GM18867 (cell line): Measurements from ENCODE around the gene ATP2A2.

Source experiments
- ATAC-seq: cut with Tn5 transposase; IDR thresholded peaks from one replicate; pipeline ENCODE4 v1.9.1; 2021; ENCODE audit warnings: mild to moderate bottlenecking, moderate library complexity; ENCODE audit not compliant: unreplicated experiment

The ATP2A2 gene

GRCh38 chr12:110258466-110258865 lies 22.6 kb upstream of the ATP2A2 start:
- ATAC-seq = no peak

- ATAC-seq = no peak
Observed at GRCh38 chr12:110262442-110263388, 18.3 kb upstream of the ATP2A2 start.

DNA sequence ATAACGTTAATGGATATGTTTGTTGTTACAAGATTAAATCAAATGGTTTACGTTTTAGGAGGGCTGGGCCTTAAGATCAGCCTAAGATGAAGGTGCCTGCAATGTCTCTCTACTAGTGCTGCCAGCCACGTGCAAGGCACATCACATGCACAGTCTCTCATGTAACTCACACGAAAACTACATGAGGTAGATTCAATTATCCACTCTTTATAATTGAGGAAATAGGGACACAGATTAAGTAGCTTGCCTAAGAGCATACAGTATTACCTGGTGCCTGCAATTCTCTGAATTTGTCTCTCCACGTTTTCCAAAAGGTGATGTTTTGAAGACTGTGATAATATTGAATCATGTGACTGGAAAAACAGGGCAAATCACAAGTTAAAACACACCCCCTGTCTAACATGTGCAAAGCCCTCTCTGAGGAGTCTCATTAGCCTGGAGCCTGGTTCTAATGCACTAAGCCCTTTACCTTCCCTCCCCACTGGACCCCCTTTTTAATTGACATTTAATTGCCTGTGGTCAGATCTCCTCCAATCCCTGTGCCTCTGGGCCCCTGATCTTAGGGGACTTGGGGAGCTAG lies 14.6 kb upstream of the ATP2A2 start:
- no peak for ATAC-seq

DNA sequence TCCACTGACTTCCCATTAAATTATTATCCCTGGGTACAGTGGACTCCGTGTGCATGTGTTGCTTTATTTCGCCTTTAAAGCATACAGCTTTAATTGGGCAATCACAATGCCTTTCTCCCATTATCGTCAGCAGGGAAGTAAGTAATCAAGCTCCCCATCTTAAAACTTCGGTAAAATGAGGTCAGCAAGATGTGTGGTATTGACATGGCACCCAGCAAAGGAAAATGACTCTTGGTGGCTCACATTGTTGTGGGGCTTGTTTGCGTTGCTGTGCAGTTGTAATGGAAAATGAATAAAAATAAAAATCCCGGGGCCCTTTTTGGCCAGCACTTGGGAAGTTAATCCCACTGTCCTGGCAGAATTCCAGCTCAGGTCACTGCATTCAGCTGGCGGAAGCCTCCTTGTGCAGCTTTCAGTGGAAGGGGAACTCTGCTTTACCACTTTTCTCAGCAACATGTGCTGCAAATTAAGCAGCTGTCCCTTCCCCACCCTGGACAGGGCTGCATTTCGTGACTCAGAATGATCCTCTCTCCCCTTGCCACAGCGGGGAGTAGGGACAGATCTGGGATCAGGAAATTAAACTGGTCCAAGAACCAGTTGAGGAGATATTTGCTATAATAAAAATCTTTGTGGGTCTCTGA lies 13.9 kb upstream of the ATP2A2 start:
- ATAC-seq = no peak

DNA sequence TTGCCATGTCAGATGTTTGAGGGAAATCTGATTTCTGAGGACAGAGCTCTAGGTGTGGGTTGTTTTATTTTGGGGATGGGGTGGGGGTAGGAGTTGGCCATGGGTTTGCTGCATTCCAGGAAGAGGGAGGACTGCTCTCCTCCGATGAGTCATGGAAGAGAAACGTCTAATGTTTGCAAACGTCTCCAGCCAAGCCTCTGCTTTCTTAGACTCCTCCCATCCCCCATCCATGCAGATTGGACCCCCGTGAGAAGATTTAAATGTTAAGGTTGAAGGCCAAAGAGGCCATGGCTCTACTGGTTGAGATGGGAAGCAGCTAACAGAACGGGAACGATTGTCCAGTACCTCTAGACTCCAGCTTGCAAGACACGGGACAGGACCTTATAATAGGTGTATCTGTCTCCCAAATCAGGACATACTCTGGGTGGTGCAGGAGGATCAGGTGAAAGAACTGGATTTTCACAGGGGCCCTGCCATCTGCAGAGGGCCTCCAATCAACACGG lies 11.4 kb upstream of the ATP2A2 start:
- no peak for ATAC-seq

DNA sequence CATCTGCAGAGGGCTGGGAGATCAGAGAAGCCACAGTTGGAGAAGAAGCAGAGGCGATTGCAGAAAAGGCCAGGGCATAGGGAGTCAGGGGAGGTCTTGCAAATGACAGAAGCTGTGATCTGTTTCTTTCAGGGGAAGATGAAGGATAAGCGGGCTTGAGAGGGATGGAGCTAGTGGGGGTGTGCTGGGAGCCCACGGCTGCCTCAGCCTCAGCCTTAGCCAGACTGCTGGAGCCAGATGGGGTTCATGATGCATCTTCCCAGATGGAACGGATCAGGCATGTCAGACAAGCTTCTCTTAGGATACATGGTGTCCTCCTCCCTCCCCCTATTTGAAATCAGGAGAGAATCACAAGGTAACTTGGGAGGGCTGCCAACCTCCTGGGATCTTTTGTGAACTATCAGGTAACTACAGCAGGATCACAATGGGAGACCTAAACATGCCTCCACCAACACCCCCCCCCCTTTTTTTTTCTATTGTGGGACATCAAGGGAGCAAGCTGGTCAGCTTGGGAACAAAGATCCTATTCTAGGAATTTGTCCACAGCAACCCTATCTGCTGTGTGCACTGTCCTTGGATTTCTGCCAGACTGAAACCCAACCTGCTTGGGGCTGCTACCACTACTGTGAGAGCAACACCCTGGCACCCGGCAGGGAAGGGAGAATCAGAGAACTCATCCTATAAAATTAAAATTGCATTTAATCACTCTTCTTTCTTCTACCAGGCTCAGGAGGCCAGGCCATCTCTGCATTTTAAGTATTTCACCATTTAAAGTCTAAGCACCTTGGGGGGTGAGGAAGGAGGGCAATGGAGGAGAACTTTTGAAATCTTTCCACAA lies 10.7 kb upstream of the ATP2A2 start:
- ATAC-seq = no peak

DNA sequence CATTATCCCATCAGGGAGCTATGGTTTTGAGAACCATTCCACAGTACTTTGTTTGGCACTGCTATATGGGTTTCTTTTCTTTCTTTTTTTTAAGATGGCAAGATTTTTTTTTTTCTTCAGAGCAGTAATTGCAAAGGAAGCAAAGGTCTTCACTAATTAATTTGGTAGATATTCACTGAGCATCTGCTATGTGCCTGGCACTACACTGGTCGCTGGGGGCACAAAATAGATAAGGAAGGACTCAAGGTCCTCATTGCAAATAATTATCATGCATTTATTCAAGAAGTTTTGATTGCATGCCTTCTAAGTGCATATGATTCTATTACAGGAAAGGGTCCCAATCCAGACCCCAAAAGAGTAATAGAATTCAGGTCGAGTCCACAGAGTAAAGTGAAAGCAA lies 10.0 kb upstream of the ATP2A2 start:
- no peak for ATAC-seq

GRCh38 chr12:110277530-110278254 lies 3.4 kb upstream of the ATP2A2 start:
- no peak for ATAC-seq

- ATAC-seq = no peak
Observed at GRCh38 chr12:110278255-110278536, 2.9 kb upstream of the ATP2A2 start.

DNA sequence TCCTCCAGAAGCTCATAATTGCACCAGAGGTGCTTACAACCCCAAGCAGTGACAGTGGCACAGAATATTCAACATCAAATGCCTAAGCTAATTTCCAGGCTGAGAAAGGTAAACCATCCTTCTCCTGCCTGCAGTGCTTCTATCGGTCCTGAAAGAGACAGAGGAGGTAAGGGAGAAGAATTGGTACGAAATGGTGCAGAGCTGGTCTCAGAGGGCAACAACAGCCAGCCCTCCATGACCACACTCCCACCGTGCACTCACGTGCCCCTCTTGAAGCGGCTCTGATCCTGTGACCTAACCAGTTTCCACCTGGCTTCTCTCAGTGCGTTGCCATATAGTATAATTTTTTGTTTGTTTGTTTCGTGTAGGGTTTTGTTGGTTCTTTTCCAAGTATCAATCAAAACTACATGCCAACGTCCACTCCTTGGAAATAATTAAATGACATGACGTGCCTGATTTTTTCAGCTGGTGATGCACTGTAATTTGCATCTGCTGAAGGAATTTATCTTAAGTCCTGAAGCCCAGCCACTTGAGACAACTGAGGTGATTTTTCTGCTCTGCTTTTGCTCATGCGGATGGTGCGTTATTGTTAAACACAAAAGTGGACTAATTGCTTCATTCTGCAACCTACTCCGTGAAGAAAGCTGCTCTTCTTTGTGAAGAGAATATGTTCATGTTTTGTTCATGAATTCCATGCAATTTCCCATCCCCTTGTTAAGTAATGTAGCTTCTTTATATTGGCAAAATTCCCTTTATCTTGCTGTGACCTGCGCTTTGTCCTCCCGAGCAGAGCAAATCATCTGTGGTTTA lies 1.3 kb upstream of the ATP2A2 start:
- no peak for ATAC-seq

DNA sequence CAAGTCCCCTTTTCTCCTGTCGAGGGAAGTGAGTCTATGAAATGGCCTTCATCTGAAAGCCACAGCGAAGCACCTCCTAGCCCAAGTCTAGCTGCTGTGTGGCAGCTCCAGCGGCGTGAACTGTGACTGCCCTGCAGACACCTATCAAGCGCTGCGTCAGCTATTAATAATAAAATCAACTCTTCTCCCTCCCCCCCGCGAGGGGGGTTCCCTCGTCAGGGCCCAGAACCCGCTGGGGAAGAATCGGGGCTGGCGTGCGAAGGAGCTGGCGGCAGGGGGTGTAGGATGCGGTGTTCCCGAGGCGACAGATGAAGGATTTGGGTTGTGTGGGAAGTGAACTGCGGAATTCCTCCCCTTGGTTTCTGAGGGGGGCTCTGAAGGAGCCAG lies 662 bp upstream of the ATP2A2 start:
- ATAC-seq = peak; percentile 7

- ATAC-seq = peak; percentile 35
Observed at GRCh38 chr12:110281549-110282299, 677 bp downstream of the ATP2A2 start.

DNA sequence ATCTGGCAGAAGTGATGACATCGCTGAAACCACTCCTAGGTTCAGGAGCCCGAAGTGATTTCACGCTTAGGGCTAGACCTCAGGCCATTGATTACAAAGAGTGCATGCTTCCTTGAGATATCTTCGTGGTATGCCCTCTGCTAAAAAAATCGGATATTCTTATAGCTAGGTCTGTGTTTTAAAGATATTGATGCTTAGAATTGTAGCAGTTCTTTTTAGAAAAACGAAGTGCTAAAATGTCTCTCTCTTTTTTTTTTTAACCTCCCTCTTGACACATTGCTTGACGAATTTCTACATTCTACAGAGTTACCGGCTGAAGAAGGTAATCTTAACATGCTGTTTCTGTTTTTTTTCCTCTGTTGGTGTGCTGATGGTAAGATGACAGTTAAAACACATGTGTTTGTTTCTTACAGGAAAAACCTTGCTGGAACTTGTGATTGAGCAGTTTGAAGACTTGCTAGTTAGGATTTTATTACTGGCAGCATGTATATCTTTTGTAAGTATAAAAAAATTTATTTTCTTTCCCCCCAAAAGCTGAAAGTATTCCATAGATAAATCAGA lies 1.3 kb downstream of the ATP2A2 start:
- ATAC-seq = peak; percentile 3

DNA sequence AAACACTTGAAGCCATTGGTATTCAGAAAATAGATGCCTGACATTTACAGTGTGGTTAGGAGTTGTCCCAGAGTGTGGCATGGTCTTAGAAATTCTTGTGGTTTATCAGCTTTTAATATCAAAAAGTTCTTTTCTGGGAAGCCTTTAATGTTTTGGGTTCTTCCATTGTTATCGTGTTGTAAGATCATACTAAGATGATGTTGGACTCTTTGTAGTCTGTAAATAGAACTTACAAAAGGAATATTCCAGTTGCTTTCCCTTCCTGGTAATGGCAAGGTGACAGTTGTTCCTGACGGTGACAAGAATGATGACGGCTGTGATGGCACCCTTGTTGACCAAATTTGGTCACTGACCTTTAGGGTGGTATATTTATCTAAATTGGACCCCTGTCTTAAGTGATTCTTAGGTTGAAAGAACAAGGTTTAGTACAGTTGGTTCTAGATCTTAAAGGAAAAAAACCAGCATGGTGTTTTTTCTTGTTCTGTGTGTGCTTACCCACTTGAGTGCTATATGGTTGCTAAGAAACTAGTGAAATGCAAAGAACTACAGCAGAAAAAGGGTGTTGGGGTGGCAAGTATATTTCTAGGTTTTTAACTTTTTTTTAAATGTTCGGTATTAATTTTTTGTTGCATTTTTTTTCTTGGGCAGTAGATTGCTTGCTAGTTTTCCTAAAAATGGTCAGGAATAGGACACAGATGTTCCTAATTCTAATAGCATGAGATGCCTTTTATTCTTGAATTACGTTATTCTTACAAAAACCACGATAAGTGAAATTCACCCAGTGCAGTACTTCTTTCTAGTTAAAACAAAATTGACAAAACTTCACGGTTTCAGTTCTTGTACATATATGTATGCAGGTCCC lies 2.1 kb downstream of the ATP2A2 start:
- no peak for ATAC-seq

DNA sequence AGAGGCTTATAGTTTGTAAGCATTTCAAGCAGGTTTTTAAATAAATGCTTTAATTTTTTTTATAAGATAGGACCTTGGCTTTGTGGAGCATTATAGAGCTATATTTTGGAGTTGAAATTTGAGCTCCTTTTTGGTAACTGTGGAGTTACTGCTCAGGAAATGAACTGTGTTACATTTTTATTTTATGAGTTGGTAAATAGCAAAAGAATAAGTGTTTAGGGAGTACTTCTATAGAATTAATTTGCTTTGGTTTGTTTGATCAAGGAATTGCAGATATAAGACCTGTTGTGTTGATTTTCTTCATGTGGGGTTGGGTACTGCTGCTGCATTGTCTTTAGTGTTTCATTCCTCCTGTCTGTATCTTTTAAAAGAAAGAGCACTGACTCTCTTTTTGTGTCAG lies 3.5 kb downstream of the ATP2A2 start:
- ATAC-seq = no peak

GRCh38 chr12:110286623-110287022 lies 5.6 kb downstream of the ATP2A2 start:
- ATAC-seq = no peak

- ATAC-seq = no peak
Observed at GRCh38 chr12:110287986-110288385, 6.9 kb downstream of the ATP2A2 start.
